Pancreas (tissue), 10 donors: ENCODE results near the gene UBAC1. TPM values are rescaled to one million over a fixed set of nuclear protein-coding genes. Genes with fewer than 3 reads are reported as not detected.

ENCODE experiments used
- ATAC-seq, 4 donors: fragments of 200-7000 bp; cut with Tn5 transposase; one replicate each; pipeline versions ENCODE4 v1.8.0 to v1.9.1; 2020; ENCODE audit warnings: mild to moderate bottlenecking in 4 of 4, moderate library complexity in 4 of 4
- DNase-seq, 6 donors: peaks; one replicate each; pipeline ENCODE4 v3.0.0-alpha.2; 2020
- FAIRE-seq: peaks from 2 replicates; lab custom pipeline; 2012; peaks lifted over from hg19 to GRCh38; lab: Jason Lieb, UNC
- H3K27ac ChIP-seq, 4 donors: fragments of 200-600 bp; sonication (generic); 1 replicate in 3 of 4; 2 replicates in 1 of 4; pipeline versions ENCODE4 v1.5.0 to v1.8.0; 2020
- H3K27me3 ChIP-seq, 4 donors: fragments of 200-600 bp; one replicate each; pipeline ENCODE4 v1.8.0; 2021
- H3K36me3 ChIP-seq, 3 donors: fragments of 200-600 bp; sonication (generic) in 1 of 3; one replicate each; pipeline versions ENCODE4 v1.5.0 to v1.8.0; 2020 to 2021
- H3K4me1 ChIP-seq, 3 donors: fragments of 200-600 bp; one replicate each; pipeline ENCODE4 v1.8.0; 2021
- H3K4me3 ChIP-seq, 4 donors: fragments of 200-600 bp; sonication (generic) in 2 of 4; one replicate each; pipeline versions ENCODE4 v1.5.0 to v1.8.0; 2020 to 2021
- H3K9me3 ChIP-seq, 4 donors: fragments of 200-600 bp; one replicate each; pipeline ENCODE4 v1.8.0; 2021
- WGBS, 2 donors: extraction: QIAGEN DNeasy Blood & Tissue Kit; methylation state at CpG; one replicate each; pipeline ENCODE4 v1.1.7; 2013; 5-methylcytosine and 5-hydroxymethylcytosine counted together
- intact Hi-C, 3 donors: fragments of 100-400 bp; cut with DNase I; formaldehyde crosslinking; loops; one replicate each; pipeline versions ENCODE4 v1.11.1 to v1.14.2; 2022
- polyA plus RNA-seq, 2 donors: library from polyadenylated mRNA; stranded (reverse); fragments of 200-250 nt; gene quantifications; one replicate each; pipeline ENCODE4 v1.2.3, GENCODE V29; 2013
- total RNA-seq, 6 donors: library from RNA; stranded (reverse); fragmentation: NEBNext Ultra II Directional in 4 of 6; extraction: Animal tissue kit (Norgen Biotek cat#: 25700) in 4 of 6; gene quantifications; one replicate each; pipeline versions ENCODE4 v1.2.1 to v1.2.4, GENCODE V29; 2021 to 2023
- TF ChIP-seq, protein P1 (sequence below), 4 donors: fragments of 200-600 bp; sonication (generic) in 3 of 4; IDR thresholded peaks; one replicate each; pipeline versions ENCODE4 v1.5.0 to v1.8.0; 2021; ENCODE audit warnings: antibody characterized with exemption in 4 of 4
- donor health status: healthy with polysubstance abuse.
- donor health status: DM: no; HTN: no; CAD: no; lungs with moderate emphysema.
- donor health status: DM: no; HTN: no; CAD: no.
- donor health status: control.
- donor health status: control.
- donor health status: Bipolar disorder and iron deficiency.
- donor health status: DM: yes; HTN: yes; CAD: no.
- donor health status: DM: no; HTN: no; CAD: no.
- donor health status: DM: no; HTN: no; CAD: no.
- donor health status: DM: yes; HTN: yes; CAD: no.

The UBAC1 gene
- total and polyA plus RNA-seq, 8 donors = 9.8 to 33.7 (median 14.4) TPM

DNA sequence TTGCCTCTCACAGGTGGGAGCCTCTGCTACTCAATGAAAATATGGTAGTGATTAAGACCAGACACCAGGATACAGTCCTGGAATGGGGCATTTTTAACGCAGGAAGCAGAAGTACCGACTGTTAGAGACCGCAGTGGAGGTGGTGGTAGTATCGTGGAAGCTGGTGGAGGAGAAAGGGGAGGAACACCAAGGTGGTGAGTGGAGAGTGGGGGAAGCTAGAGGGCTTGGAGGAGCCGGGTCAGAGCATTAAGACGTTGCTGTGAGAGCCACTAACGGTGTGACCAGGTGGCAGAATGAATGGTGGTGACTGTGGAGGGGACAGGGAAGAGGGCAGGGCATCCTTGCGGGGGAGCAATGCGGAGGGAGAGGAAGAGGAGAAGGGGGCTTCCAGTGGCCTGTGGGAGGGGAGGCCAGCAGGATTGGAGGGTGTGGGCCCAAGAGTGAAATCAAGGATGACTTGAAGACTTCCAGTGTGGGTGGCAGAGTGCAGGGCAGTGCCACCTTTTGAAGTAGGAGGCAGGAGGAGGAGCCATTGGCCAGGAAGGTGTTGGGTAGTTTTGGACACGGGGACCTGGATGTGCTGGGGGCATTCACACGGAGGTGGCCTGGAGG lies 1.6 kb upstream of the UBAC1 start:
- TF ChIP-seq, protein P1, sequence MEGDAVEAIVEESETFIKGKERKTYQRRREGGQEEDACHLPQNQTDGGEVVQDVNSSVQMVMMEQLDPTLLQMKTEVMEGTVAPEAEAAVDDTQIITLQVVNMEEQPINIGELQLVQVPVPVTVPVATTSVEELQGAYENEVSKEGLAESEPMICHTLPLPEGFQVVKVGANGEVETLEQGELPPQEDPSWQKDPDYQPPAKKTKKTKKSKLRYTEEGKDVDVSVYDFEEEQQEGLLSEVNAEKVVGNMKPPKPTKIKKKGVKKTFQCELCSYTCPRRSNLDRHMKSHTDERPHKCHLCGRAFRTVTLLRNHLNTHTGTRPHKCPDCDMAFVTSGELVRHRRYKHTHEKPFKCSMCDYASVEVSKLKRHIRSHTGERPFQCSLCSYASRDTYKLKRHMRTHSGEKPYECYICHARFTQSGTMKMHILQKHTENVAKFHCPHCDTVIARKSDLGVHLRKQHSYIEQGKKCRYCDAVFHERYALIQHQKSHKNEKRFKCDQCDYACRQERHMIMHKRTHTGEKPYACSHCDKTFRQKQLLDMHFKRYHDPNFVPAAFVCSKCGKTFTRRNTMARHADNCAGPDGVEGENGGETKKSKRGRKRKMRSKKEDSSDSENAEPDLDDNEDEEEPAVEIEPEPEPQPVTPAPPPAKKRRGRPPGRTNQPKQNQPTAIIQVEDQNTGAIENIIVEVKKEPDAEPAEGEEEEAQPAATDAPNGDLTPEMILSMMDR (IDR thresholded peaks at IDR 0.05) = no peak
- Histone ChIP-seq H3K36me3 (no peaks in the 10 kb centered on the region), H3K4me3 (no peak overlapping the region), H3K4me1 (peaks cover 0 to 11% (median 0%) of the 10 kb centered on the region in 3 donors), H3K9me3 (no peaks in the 10 kb centered on the region), H3K27ac (no peak overlapping the region), H3K27me3 (no peaks in the 10 kb centered on the region)
- WGBS, 2 donors = 70 to 72% methylated on average over 11 of the region's 11 CpGs
- DNase-seq (no peak), ATAC-seq (no peak), FAIRE-seq (no peak)
- intact Hi-C loops = no loop called here

DNA sequence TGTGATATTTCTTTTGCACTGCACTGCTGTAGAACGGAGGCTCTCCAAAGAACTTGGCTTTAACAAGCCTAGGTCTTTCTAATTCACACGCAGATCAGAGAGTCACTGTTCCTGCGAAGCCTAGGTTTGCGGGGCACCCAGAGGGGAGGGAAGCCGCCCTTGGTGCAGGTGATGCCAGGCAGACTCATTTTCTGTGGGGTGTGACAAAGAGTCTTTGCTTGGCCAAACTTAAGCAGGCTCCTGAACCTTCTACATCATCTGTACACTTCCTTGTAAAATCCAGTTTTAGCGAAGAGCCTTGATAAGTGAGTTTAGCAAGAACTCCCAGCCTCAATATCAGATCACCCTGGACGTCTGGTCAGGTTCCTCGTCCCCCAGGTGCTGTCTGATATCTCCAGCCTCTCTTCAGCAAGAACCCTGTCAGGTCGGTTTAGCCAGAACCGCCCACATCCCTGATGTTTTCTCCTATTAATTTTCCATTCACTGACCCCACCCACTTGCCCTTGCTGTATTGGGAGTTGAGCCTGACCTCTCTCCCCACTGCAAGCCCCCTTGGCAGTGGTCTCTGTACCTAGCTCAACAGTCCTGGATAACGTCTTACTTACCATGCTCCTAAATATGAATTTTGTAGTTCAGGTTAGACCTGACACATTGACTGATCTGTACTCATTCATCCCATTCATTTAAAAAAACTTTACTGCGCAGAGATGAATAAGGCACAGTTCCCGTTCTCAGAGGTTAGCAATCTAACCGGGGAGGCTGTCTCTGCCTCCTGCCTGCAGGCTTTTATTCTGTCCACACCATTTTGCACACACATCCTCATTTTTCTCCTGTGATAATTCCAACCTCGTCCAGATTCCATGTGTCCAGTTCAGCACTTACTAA lies 880 bp upstream of the UBAC1 start:
- no peak for DNase-seq
- no peak for ATAC-seq
- H3K4me3 ChIP-seq = peak overlapping the region in 1 of 4 donors; percentile 92

DNA sequence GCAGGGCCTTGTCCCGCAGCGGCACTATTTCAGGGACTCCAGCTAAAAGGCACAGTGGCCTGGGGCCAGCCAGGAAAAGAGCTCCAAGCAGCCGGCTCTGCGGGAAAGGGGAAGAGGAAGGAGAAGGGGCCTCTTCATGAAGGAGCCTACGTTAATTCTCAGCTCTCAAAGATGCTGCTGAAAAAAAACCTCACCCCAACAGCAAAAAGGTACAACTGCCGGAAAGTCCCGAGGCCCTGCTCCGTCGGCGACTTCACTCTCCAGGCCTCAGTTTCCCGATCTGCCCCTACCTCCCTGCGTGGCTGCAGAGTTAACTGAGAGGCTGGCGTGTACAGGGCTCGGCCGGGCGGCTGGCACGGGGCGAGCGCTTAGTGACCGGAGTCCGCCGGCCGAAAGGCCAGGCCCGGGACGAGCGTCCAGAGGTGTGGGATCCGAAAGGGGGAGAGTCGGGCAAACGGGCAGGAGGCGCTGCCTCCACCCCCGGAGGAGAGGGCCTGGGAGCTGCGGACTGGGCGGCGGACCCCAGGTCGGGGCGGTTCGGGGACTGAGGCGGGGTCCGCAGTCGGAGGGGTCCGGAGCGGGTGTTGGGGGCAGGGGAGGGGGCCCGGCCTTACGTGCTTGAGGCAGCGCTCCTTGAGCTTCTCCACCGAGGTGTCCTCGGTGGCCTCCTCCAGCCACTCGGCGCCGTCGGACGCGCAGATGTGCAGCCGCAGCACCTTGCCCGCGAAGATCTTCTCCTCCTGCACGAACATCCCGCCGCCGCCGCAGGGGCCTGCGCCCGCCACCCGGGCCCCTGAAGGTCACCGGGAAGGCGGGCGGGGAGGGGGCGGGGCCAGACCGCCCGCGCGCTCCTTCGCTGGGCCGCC lies 529 bp downstream of the UBAC1 start:
- FAIRE-seq (no peak), DNase-seq (peak in 4 of 6 donors; percentile 24 to 88 (median 65)), ATAC-seq (peak; percentile 18 to 35 (median 32))
- intact Hi-C loops = no loop called here
- peaks cover 0 to 9% (median 0%) of the 10 kb centered on the region in 3 donors for H3K4me1 ChIP-seq
- no peaks in the 10 kb centered on the region for H3K9me3 ChIP-seq
- TF ChIP-seq, protein P1 (IDR thresholded peaks at IDR 0.05) = no peak
- no peaks in the 10 kb centered on the region for H3K36me3 ChIP-seq
- H3K27ac ChIP-seq = peak overlapping the region; percentile 55 to 74 (median 70)
- H3K27me3 ChIP-seq = no peaks in the 10 kb centered on the region
- H3K4me3 ChIP-seq = peak overlapping the region; percentile 71 to 92 (median 82)
- 0 to 1% methylated on average over 63 to 74 of the region's 74 CpGs for WGBS, 2 donors

More for the DNA sequence above, 880 bp upstream of the UBAC1 start:
- Histone ChIP-seq H3K36me3 (no peaks in the 10 kb centered on the region), H3K27ac (no peak overlapping the region), H3K4me1 (peaks cover 0 to 9% (median 0%) of the 10 kb centered on the region in 3 donors), H3K27me3 (no peaks in the 10 kb centered on the region), H3K9me3 (no peaks in the 10 kb centered on the region)
- intact Hi-C loops = no loop called here
- no peak for FAIRE-seq
- TF ChIP-seq, protein P1 (IDR thresholded peaks at IDR 0.05) = no peak
- 28 to 30% methylated on average over 15 of the region's 15 CpGs for WGBS, 2 donors

DNA sequence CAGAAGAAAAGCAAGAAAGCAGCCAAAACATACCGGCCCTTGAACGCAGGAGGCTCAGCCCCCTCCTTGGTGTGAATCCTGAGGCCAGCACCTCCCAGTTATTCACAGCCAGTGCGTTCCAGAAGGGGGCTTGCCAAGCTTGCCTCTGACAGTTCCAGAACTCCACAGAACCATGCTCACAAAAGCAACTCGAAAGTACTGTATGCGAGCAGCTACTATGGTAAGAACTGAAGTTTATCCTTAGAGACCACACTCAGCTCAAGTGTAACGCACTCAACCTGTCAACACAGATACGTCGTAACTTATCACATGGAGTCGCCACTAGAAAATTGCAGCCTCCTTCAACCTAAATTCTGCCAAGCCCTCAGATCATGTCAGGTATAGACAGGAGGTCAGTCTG lies 1.4 kb downstream of the UBAC1 start:
- Histone ChIP-seq H3K9me3 (no peaks in the 10 kb centered on the region), H3K27ac (no peak overlapping the region), H3K36me3 (no peaks in the 10 kb centered on the region), H3K4me1 (peaks cover 0 to 9% (median 0%) of the 10 kb centered on the region in 3 donors), H3K27me3 (no peaks in the 10 kb centered on the region), H3K4me3 (peak overlapping the region in 2 of 4 donors; percentile 84 to 92)
- FAIRE-seq = no peak
- no peak for ATAC-seq
- intact Hi-C loops = no loop called here
- TF ChIP-seq, protein P1 (IDR thresholded peaks at IDR 0.05) = no peak
- no peak for DNase-seq
- 38 to 50% methylated on average over 9 of the region's 9 CpGs for WGBS, 2 donors
